H1 (cell line): Measurements from ENCODE around the gene RCAN3.

Experiments
- CTCF ChIP-seq, 3 experiments: IDR thresholded peaks; 1 replicate in 2 of 3; 2 replicates in 1 of 3; pipeline versions ENCODE4 v1.5.1 to v1.6.1; 2011; ENCODE audit warnings: low read length in 3 of 3, mild to moderate bottlenecking in 3 of 3, inconsistent platforms in 2 of 3, low read depth in 1 of 3, moderate library complexity in 1 of 3; ENCODE audit not compliant: insufficient read depth in 1 of 3; ENCODE audit errors: control extremely low read depth in 1 of 3
- KDM5A ChIP-seq: fragments of 200-600 bp; IDR thresholded peaks from 2 replicates; pipeline ENCODE4 v1.7.1; 2012; ENCODE audit warnings: mild to moderate bottlenecking, low read length, inconsistent platforms, mixed read lengths
- PHF8 ChIP-seq: fragments of 200-600 bp; sonication (generic); conservative IDR thresholded peaks from 2 replicates; pipeline ENCODE4 v1.7.1; 2012; ENCODE audit warnings: low read depth, mild to moderate bottlenecking, inconsistent platforms, low read length, moderate library complexity
- POLR2AphosphoS5 ChIP-seq: IDR thresholded peaks from 2 replicates; pipeline ENCODE4 v1.6.1; 2011; ENCODE audit warnings: low read depth, low read length
- SRF ChIP-seq: IDR thresholded peaks from 2 replicates; pipeline ENCODE4 v1.6.1; 2011; ENCODE audit warnings: mild to moderate bottlenecking, low read depth, low read length, moderate library complexity

DNA sequence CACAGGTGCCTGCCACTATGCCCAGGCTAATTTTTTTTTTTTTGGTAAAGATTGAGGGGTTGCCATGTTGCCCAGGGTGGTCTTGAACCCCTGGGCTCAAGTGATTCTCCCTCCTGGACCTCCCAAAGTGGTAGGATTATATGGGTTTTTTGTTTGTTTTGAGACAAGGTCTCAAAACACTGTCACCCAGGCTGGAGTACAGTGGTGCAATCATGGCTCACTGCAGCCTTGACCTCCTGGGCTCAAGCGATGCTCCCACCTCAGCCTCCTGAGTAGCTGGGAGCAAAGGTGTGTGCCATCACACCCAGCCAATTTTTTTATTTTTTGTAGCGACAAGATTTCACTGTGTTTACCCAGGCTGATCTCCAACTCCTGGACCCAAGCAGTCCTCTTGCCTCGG lies 8.9 kb upstream of the RCAN3 start:
- TF ChIP-seq POLR2AphosphoS5 = no peak
- no peak for TF ChIP-seq SRF
- no peak for TF ChIP-seq KDM5A
- no peak for TF ChIP-seq CTCF (IDR thresholded peaks at IDR 0.05; ENCODE audit: control extremely low read depth in 1 of 3, insufficient read depth in 1 of 3, low read depth in 1 of 3, low read length in 3 of 3)
- TF ChIP-seq PHF8 = no peak
